ENCODE results near the gene MRFAP1L1. TPM values are rescaled to one million over a fixed set of nuclear protein-coding genes. Genes with fewer than 3 reads are reported as not detected.

MRFAP1L1 gene
- total and polyA plus RNA-seq, 11 donors = 38.2 to 77.2 (median 43.9) TPM

- TF ChIP-seq POLR2A (IDR thresholded peaks at IDR 0.05) (no peak), CTCF (IDR thresholded peaks at IDR 0.05) (no peak)
- no peaks in the 10 kb centered on the region for H3K9me3 ChIP-seq
- H3K36me3 ChIP-seq = peaks cover 0 to 3% (median 0%) of the 10 kb centered on the region in 9 donors
- no peaks in the 10 kb centered on the region for H3K27me3 ChIP-seq
- intact Hi-C loops (cut with DNase I) = loop anchor here in 6 of 10 donors (2.0 to 10.0 kb wide), 7 partner anchors 49 to 349 kb away; no protein-coding TSS in a partner anchor
- ATAC-seq (no peak), DNase-seq (no peak)
- no peak overlapping the region for H3K4me3 ChIP-seq
- peaks cover 0 to 16% (median 9%) of the 10 kb centered on the region in 12 donors for H3K4me1 ChIP-seq
- 94 to 97% (median 94%) methylated on average over 11 to 12 of the region's 12 CpGs for WGBS, 4 donors
- H3K27ac ChIP-seq = no peak overlapping the region
These were observed 13.2 kb upstream of the MRFAP1L1 start for GRCh38 chr4:6722891-6723290.

GRCh38 chr4:6721121-6721520, 11.5 kb upstream of the MRFAP1L1 start:
- Histone ChIP-seq H3K27ac (no peak overlapping the region), H3K9me3 (no peaks in the 10 kb centered on the region), H3K4me3 (no peak overlapping the region), H3K36me3 (peaks cover 0 to 3% (median 0%) of the 10 kb centered on the region in 9 donors), H3K27me3 (no peaks in the 10 kb centered on the region), H3K4me1 (peaks cover 3 to 29% (median 21%) of the 10 kb centered on the region in 12 donors)
- DNase-seq (no peak), ATAC-seq (no peak)
- TF ChIP-seq POLR2A (IDR thresholded peaks at IDR 0.05) = no peak
- TF ChIP-seq CTCF (IDR thresholded peaks at IDR 0.05) = no peak
- intact Hi-C loops (cut with DNase I) = loop anchor here in 7 of 10 donors (2.0 to 10.0 kb wide), 10 partner anchors 51 to 351 kb away; partner anchors contain the start of gene KIAA0232 (in 2 of the 7)
- WGBS, 4 donors = 96 to 97% (median 96%) methylated on average over 10 of the region's 10 CpGs

GRCh38 chr4:6720202-6720699, 10.6 kb upstream of the MRFAP1L1 start:
- no peak overlapping the region for H3K27ac ChIP-seq
- ATAC-seq (peak; percentile 66 to 80 (median 69)), DNase-seq (peak; percentile 85 to 93 (median 86))
- WGBS, 4 donors = 5 to 6% (median 5%) methylated on average over 14 of the region's 14 CpGs
- no peaks in the 10 kb centered on the region for H3K9me3 ChIP-seq
- no peaks in the 10 kb centered on the region for H3K27me3 ChIP-seq
- H3K4me1 ChIP-seq = peaks cover 6 to 34% (median 26%) of the 10 kb centered on the region in 12 donors
- intact Hi-C loops (cut with DNase I) = loop anchor here in 9 of 10 donors (1.0 to 10.0 kb wide), 12 partner anchors 52 to 352 kb away; partner anchors contain the start of gene KIAA0232 (in 2 of the 9)
- no peak for TF ChIP-seq POLR2A (IDR thresholded peaks at IDR 0.05)
- peak; percentile 88 to 98 (median 94) for TF ChIP-seq CTCF (IDR thresholded peaks at IDR 0.05)
- no peak overlapping the region for H3K4me3 ChIP-seq
- H3K36me3 ChIP-seq = peaks cover 0 to 3% (median 0%) of the 10 kb centered on the region in 9 donors

- DNase-seq (no peak), ATAC-seq (no peak)
- WGBS, 4 donors = 74 to 82% (median 78%) methylated on average over 8 of the region's 8 CpGs
- Histone ChIP-seq H3K4me1 (peaks cover 6 to 38% (median 27%) of the 10 kb centered on the region in 12 donors), H3K9me3 (no peaks in the 10 kb centered on the region), H3K36me3 (peaks cover 0 to 3% (median 0%) of the 10 kb centered on the region in 9 donors), H3K27ac (no peak overlapping the region), H3K27me3 (no peaks in the 10 kb centered on the region), H3K4me3 (no peak overlapping the region)
- TF ChIP-seq CTCF (IDR thresholded peaks at IDR 0.05) = no peak
- no peak for TF ChIP-seq POLR2A (IDR thresholded peaks at IDR 0.05)
- intact Hi-C loops (cut with DNase I) = loop anchor here (1.0 to 10.0 kb wide), 14 partner anchors 53 to 353 kb away; partner anchors contain the start of gene KIAA0232 (in 6 of the 10)
These were observed 10.0 kb upstream of the MRFAP1L1 start for GRCh38 chr4:6719611-6720179.

Measured in heart left ventricle (tissue), 16 donors.